Neural cell (in vitro differentiated cells): ENCODE data around the gene DNAAF9. TPM values are rescaled to one million over a fixed set of nuclear protein-coding genes. Genes with fewer than 3 reads are reported as not detected.

ENCODE experiments used
- H2AFZ ChIP-seq: fragments of 200-600, 300-800 bp; sonication (generic), shearing (Covaris generic); 2 replicates; pipeline ENCODE4 v1.6.0; 2014; ENCODE audit warnings: low read depth, mild to moderate bottlenecking, antibody characterized with exemption, low read length, moderate library complexity
- H3F3A ChIP-seq: fragments of 200-600 bp; shearing (Covaris generic); 2 replicates; pipeline ENCODE4 v1.6.1; 2016; ENCODE audit warnings: mild to moderate bottlenecking, moderate library complexity, mixed read lengths, antibody characterized with exemption, low read length; ENCODE audit not compliant: insufficient read depth, poor library complexity, severe bottlenecking
- H3K27ac ChIP-seq: fragments of 200-600, 300-800 bp; sonication (generic), shearing (Covaris generic); 2 replicates; pipeline ENCODE4 v1.5.1; 2014; ENCODE audit warnings: mild to moderate bottlenecking, low read length, moderate library complexity
- H3K27me3 ChIP-seq: fragments of 300-800, 200-600 bp; sonication (generic), shearing (Covaris generic); 2 replicates; pipeline ENCODE4 v1.6.0; 2014; ENCODE audit warnings: mild to moderate bottlenecking, low read depth, low read length, moderate library complexity; ENCODE audit not compliant: insufficient read depth
- H3K36me3 ChIP-seq: fragments of 300-800, 200-600 bp; sonication (generic), shearing (Covaris generic); 2 replicates; pipeline ENCODE4 v1.5.1; 2014; ENCODE audit warnings: mild to moderate bottlenecking, antibody characterized with exemption, low read length, moderate library complexity; ENCODE audit not compliant: insufficient read depth
- H3K4me2 ChIP-seq: fragments of 300-800, 200-600 bp; sonication (generic), shearing (Covaris generic); 2 replicates; pipeline ENCODE4 v1.6.0; 2014; ENCODE audit warnings: mild to moderate bottlenecking, low read length
- H3K4me3 ChIP-seq: fragments of 300-800, 200-600 bp; sonication (generic), shearing (Covaris generic); 2 replicates; pipeline ENCODE4 v1.5.1; 2014; ENCODE audit warnings: mild to moderate bottlenecking, low read length, moderate library complexity
- H3K79me2 ChIP-seq: fragments of 200-600 bp; shearing (Covaris generic); replicated peaks from 2 replicates; pipeline ENCODE4 v1.6.0; 2014; ENCODE audit warnings: mild to moderate bottlenecking, low read length, moderate library complexity; ENCODE audit not compliant: insufficient read depth
- H3K9ac ChIP-seq: fragments of 300-800, 200-600 bp; sonication (generic), shearing (Covaris generic); 2 replicates; pipeline ENCODE4 v1.6.1; 2016; ENCODE audit warnings: mild to moderate bottlenecking, low read length, mixed read lengths
- H3K9me2 ChIP-seq: fragments of 200-600 bp; shearing (Covaris generic); 2 replicates; pipeline ENCODE4 v1.6.1; 2016; ENCODE audit warnings: mild to moderate bottlenecking, low read length, mixed read lengths; ENCODE audit not compliant: insufficient read depth
- H3K9me3 ChIP-seq: fragments of 200-600, 300-800 bp; sonication (generic), shearing (Covaris generic); 2 replicates; pipeline ENCODE4 v1.6.1; 2016; ENCODE audit warnings: mild to moderate bottlenecking, mixed run types, low read length, moderate library complexity, mixed read lengths
- H4K20me1 ChIP-seq: fragments of 200-600 bp; shearing (Covaris generic); 2 replicates; pipeline ENCODE4 v1.6.1; 2016; ENCODE audit warnings: mild to moderate bottlenecking, mixed run types; ENCODE audit not compliant: insufficient read depth
- CTCF ChIP-seq: fragments of 450-650 bp; IDR thresholded peaks from 2 replicates; pipeline ENCODE4 v1.5.1; 2014; ENCODE audit warnings: antibody characterized with exemption, mild to moderate bottlenecking, moderate library complexity; ENCODE audit not compliant: poor library complexity, severe bottlenecking
- EP300 ChIP-seq: fragments of 450-650 bp; conservative IDR thresholded peaks from 2 replicates; pipeline ENCODE4 v1.6.1; 2014; ENCODE audit warnings: antibody characterized with exemption, mild to moderate bottlenecking, moderate library complexity; ENCODE audit not compliant: poor library complexity, severe bottlenecking
- EZH2 ChIP-seq: fragments of 200-600, 300-800 bp; shearing (Covaris generic), sonication (generic); IDR thresholded peaks from 2 replicates; pipeline ENCODE4 v1.6.1; 2014; ENCODE audit warnings: antibody characterized with exemption, low read length, borderline replicate concordance, mild to moderate bottlenecking; ENCODE audit not compliant: insufficient read depth, poor library complexity, severe bottlenecking
- MXI1 ChIP-seq: fragments of 450-650 bp; conservative IDR thresholded peaks from 2 replicates; pipeline ENCODE4 v1.6.1; 2014; ENCODE audit warnings: antibody characterized with exemption, mild to moderate bottlenecking; ENCODE audit not compliant: poor library complexity, severe bottlenecking
- POLR2AphosphoS5 ChIP-seq: IDR thresholded peaks from 2 replicates; pipeline ENCODE4 v1.6.1; 2012
- RAD21 ChIP-seq: fragments of 450-650 bp; conservative IDR thresholded peaks from 2 replicates; pipeline ENCODE4 v1.6.1; 2014; ENCODE audit warnings: antibody characterized with exemption, mild to moderate bottlenecking, moderate library complexity
- REST ChIP-seq: IDR thresholded peaks from 2 replicates; pipeline ENCODE4 v1.6.1; 2012; ENCODE audit warnings: borderline replicate concordance
- SMC3 ChIP-seq: fragments of 450-650 bp; conservative IDR thresholded peaks from 2 replicates; pipeline ENCODE4 v1.6.1; 2014; ENCODE audit warnings: antibody characterized with exemption, mild to moderate bottlenecking, moderate library complexity; ENCODE audit not compliant: poor library complexity
- TAF1 ChIP-seq: IDR thresholded peaks from 2 replicates; pipeline ENCODE4 v1.6.1; 2012; ENCODE audit warnings: low read depth
- polyA plus RNA-seq: library from polyadenylated mRNA; depleted of rRNA; stranded (reverse); fragments of >200 nt; gene quantifications from 2 replicates; pipeline ENCODE4 v1.2.3, GENCODE V29; 2014

DNAAF9 gene
- polyA plus RNA-seq, 1 donor from 2014 or later: 58.0 TPM

- no peaks in the 10 kb centered on the region for H3K9me3 ChIP-seq
- H3K4me2 ChIP-seq: no peak overlapping the region
- no peaks in the 10 kb centered on the region for H3K9me2 ChIP-seq
- no peak overlapping the region for H3K4me3 ChIP-seq
- no peak overlapping the region for H3K9ac ChIP-seq
- no peaks in the 10 kb centered on the region for H3F3A ChIP-seq
- no peaks in the 10 kb centered on the region for H3K27me3 ChIP-seq
- no peak overlapping the region for H2AFZ ChIP-seq
- H3K79me2 ChIP-seq: no peaks in the 10 kb centered on the region
- no peaks in the 10 kb centered on the region for H4K20me1 ChIP-seq
- no peaks in the 10 kb centered on the region for H3K36me3 ChIP-seq
- no peak for TF ChIP-seq RAD21
- no peak for TF ChIP-seq POLR2AphosphoS5
- TF ChIP-seq MXI1: no peak
- TF ChIP-seq REST: no peak
- no peak for TF ChIP-seq EP300
- no peak for TF ChIP-seq TAF1
- no peak for TF ChIP-seq SMC3
- no peak for TF ChIP-seq EZH2
- TF ChIP-seq CTCF: no peak
- H3K27ac ChIP-seq: no peak overlapping the region
Measured at GRCh38 chr20:3447321-3447720, 39.9 kb upstream of the DNAAF9 start.

GRCh38 chr20:3446779-3447178, 39.3 kb upstream of the DNAAF9 start:
- Histone ChIP-seq H3K9ac (no peak overlapping the region), H4K20me1 (no peaks in the 10 kb centered on the region), H3K27ac (no peak overlapping the region), H3K36me3 (no peaks in the 10 kb centered on the region), H3K27me3 (no peaks in the 10 kb centered on the region), H3K9me3 (no peaks in the 10 kb centered on the region), H2AFZ (no peak overlapping the region), H3K4me2 (no peak overlapping the region), H3K4me3 (no peak overlapping the region), H3K9me2 (no peaks in the 10 kb centered on the region), H3K79me2 (no peaks in the 10 kb centered on the region), H3F3A (no peaks in the 10 kb centered on the region)
- TF ChIP-seq MXI1 (no peak), CTCF (no peak), EZH2 (no peak), TAF1 (no peak), REST (no peak), RAD21 (no peak), POLR2AphosphoS5 (no peak)
